Thoracic aorta (tissue), 2 donors: ENCODE measurements around the gene TSSC4. TPM values are rescaled to one million over a fixed set of nuclear protein-coding genes. Genes with fewer than 3 reads are reported as not detected.

Experiments
- ATAC-seq: fragments of 150-250 bp; one replicate; pipeline ENCODE4 v1.8.0; 2017; ENCODE audit warnings: low read depth; ENCODE audit not compliant: insufficient number of reproducible peaks, low FRiP score
- DNase-seq: peaks from one replicate; pipeline ENCODE4 v3.0.0-alpha.2; 2020; ENCODE audit warnings: low spot score
- H3K27ac ChIP-seq, 2 donors: fragments of 200-600 bp; sonication (generic); 1 replicate in 1 of 2; 2 replicates in 1 of 2; pipeline ENCODE4 v1.5.1; 2016; ENCODE audit warnings: mild to moderate bottlenecking in 2 of 2, moderate library complexity in 2 of 2
- H3K27me3 ChIP-seq: fragments of 200-600 bp; sonication (generic); replicated peaks from 2 replicates; pipeline ENCODE4 v1.6.0; 2016; ENCODE audit warnings: mild to moderate bottlenecking; ENCODE audit not compliant: insufficient read depth
- H3K36me3 ChIP-seq: fragments of 200-600 bp; sonication (generic); one replicate; pipeline ENCODE4 v1.5.1; 2016
- H3K4me1 ChIP-seq, 2 donors: fragments of 200-600 bp; sonication (generic); 1 replicate in 1 of 2; 2 replicates in 1 of 2; pipeline versions ENCODE4 v1.5.1 to v1.6.0; 2016; ENCODE audit warnings: low read depth in 2 of 2, mild to moderate bottlenecking in 1 of 2; ENCODE audit not compliant: control insufficient read depth in 1 of 2
- H3K4me3 ChIP-seq: fragments of 200-600 bp; sonication (generic); 2 replicates; pipeline ENCODE4 v1.5.1; 2016; ENCODE audit warnings: mild to moderate bottlenecking
- H3K9me3 ChIP-seq: fragments of 200-600 bp; sonication (generic); 2 replicates; pipeline ENCODE4 v1.5.1; 2016
- CTCF ChIP-seq: fragments of 200-600 bp; sonication (generic); IDR thresholded peaks from one replicate; pipeline ENCODE4 v1.5.1; 2019; ENCODE audit warnings: antibody characterized with exemption
- total RNA-seq, 2 donors: library from RNA; depleted of rRNA; stranded (reverse); fragments of >200 nt; gene quantifications; one replicate each; pipeline versions ENCODE4 v1.1.0 to v1.2.3, GENCODE V29; 2016

The TSSC4 gene
- total RNA-seq, 2 donors from 2014 or later: 31.6 to 57.9 TPM

- Histone ChIP-seq H3K27me3 (no peaks in the 10 kb centered on the region), H3K4me3 (no peak overlapping the region), H3K9me3 (no peaks in the 10 kb centered on the region), H3K4me1 (no peaks in the 10 kb centered on the region), H3K27ac (no peak overlapping the region), H3K36me3 (no peaks in the 10 kb centered on the region)
- DNase-seq: no peak
- ATAC-seq: no peak
- TF ChIP-seq CTCF: peak; percentile 46
Observed at GRCh38 chr11:2428322-2428795, 27.8 kb downstream of the TSSC4 start.

DNA sequence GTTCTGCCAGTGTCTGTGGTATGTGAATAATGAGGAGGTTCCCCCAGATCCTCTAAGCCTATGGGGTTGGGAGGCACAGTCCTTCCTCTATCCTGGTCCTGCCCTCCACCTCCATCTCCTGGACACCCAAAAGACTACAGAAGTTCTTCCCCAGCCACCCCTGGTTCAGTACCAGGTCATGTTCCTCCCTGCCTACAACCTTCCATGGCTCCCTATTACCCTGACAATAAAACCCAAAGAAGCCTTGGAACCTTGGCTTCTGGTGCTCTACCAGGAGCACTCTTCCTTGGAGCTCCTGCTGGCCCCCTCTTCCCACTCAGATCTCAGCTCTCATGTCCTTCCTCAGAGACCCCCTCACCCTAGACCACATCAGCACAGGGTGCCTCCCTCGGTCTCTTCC lies 30.8 kb downstream of the TSSC4 start:
- DNase-seq (no peak), ATAC-seq (no peak)
- Histone ChIP-seq H3K27ac (no peak overlapping the region), H3K9me3 (no peaks in the 10 kb centered on the region), H3K27me3 (no peaks in the 10 kb centered on the region), H3K4me3 (no peak overlapping the region), H3K36me3 (no peaks in the 10 kb centered on the region), H3K4me1 (no peaks in the 10 kb centered on the region)
- TF ChIP-seq CTCF: no peak

DNA sequence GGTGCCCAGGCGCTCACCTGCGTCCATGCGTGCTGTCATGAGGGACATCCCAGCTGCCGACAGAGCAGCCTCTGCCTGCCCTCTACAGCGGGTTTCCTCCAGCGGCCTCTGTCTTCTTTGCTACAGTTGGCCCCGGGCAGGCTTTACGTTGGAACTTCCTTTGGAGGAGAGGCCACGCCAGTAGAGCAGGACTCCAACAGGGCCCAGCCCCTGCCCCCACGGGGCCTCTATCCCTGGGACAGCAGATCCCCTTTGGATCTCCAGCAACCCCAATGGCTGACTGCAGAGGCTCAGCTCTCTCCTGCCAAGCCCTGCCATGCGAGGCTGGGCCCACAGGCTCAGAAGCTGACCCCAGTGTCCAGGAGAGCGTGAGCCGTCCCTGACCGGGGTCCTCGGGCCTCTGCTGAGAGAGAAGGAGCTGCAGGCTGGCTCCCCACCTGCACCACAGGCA lies 31.6 kb downstream of the TSSC4 start:
- H3K9me3 ChIP-seq: no peaks in the 10 kb centered on the region
- no peaks in the 10 kb centered on the region for H3K27me3 ChIP-seq
- no peaks in the 10 kb centered on the region for H3K4me1 ChIP-seq
- no peak overlapping the region for H3K4me3 ChIP-seq
- no peak overlapping the region for H3K27ac ChIP-seq
- ATAC-seq (no peak), DNase-seq (no peak)
- no peaks in the 10 kb centered on the region for H3K36me3 ChIP-seq
- no peak for TF ChIP-seq CTCF

DNA sequence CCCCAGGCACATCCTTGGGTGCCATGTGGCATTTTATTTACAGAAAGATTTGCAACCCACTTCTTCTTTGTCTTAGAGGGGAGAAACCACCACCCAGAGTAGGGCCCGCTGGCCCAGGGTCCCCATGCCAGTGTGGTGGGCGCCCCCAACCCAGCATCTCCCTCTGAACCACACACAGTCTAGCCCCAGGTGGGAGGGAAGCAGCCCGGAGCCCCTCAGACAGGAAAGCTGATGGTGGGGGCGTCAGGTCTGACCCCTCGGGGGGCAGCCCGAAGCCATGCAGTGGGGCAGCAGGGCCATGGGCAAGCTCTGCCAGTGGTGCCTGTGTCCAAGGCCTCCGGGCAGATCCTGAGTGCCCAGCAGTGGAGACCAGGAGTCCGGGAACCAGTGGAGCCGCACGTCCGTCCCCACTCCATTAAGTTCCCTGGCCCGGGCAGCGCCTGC lies 32.1 kb downstream of the TSSC4 start:
- Histone ChIP-seq H3K27me3 (no peaks in the 10 kb centered on the region), H3K9me3 (no peaks in the 10 kb centered on the region), H3K36me3 (no peaks in the 10 kb centered on the region), H3K4me3 (no peak overlapping the region), H3K4me1 (no peaks in the 10 kb centered on the region), H3K27ac (no peak overlapping the region)
- DNase-seq (no peak), ATAC-seq (no peak)
- no peak for TF ChIP-seq CTCF

DNA sequence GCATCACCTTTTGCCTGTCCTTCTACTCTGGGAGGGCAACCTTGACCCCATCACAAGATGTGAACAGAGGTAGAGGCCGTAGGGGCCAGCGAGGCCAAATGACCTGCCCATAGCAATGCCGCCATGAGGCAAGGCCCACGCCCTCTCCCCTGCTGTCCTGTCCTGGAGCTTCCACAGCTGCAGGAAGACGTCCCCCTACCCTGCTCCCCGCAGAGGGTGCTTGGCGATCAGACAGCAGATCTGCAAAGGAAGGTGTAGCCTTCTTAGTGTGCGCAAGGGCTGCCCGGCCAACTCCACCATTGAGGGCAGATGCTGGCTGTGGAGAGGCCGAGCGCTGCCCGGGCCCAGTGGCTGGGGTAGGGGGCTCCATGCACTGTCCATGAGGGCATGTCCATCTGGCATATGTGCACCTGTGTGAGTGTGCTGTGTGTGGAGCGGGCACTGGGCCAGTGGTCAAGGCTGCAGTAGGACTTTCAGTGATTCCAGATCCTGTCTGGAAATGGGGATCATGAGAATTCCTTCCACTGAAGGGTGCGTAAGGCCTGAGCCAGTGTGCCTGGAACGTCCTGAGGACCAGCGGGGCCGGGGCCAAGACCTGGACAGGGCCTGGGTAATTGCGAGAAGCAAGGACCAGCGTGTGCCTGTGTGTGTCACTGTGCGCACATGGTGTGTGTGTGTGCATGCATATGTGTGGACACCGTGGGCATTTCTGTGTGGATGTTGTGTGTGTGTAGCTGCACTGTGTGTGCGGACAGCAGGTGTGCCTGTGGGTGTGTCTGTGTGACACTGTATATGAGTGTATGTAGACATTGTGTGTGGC lies 32.8 kb downstream of the TSSC4 start:
- Histone ChIP-seq H3K27me3 (no peaks in the 10 kb centered on the region), H3K27ac (no peak overlapping the region), H3K4me3 (no peak overlapping the region), H3K4me1 (no peaks in the 10 kb centered on the region), H3K9me3 (no peaks in the 10 kb centered on the region), H3K36me3 (no peaks in the 10 kb centered on the region)
- ATAC-seq: no peak
- no peak for TF ChIP-seq CTCF
- no peak for DNase-seq
